ENCODE measurements around the gene MAP2K7.
"Not testable (repeated sequence)": the region's sequence is repeated elsewhere in the genome, so short reads cannot be mapped to it uniquely, and the experiment has no call there.

Gene MAP2K7

GRCh38 chr19:7903244-7904073, at the start of gene MAP2K7:
MAP2K7 (plus strand) TSS chr19:7903877; CDS start chr19:7903945, 68 bp downstream.
- DNase-seq, result peak; percentile 100

DNA sequence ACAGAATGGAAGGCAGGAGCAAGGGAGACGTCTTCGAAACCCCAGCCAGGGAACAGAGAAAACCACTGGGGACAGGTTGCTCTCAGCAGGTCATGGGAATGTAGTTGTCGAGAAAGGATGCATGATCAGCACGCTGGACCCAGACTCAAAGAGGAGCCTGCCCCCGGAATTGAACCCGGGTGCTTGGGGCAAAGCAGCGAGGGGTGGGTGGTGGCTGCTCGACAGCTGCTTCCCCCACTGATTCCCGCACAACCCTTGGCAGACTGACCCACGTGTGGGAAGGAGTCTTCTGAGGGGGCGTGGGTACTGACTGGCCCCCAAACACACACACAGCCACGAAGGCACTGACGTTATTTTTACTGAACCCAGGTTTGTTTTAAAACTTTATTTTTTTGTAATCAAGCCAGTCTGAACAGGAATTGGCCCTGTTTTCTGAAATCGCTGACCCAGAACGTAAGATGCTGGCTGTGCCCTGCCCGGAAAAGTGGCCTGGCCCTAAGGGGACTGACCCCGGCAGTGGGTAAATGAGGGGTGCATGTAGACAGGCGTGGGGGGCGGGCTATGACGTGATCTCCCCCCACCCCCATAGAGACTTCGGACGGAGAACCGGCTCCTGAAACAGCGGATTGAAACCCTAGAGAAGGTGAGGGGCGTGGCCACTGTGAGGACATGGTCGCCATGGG, 48.1 kb upstream of the MAP2K7 start:
- no peak for DNase-seq

DNA sequence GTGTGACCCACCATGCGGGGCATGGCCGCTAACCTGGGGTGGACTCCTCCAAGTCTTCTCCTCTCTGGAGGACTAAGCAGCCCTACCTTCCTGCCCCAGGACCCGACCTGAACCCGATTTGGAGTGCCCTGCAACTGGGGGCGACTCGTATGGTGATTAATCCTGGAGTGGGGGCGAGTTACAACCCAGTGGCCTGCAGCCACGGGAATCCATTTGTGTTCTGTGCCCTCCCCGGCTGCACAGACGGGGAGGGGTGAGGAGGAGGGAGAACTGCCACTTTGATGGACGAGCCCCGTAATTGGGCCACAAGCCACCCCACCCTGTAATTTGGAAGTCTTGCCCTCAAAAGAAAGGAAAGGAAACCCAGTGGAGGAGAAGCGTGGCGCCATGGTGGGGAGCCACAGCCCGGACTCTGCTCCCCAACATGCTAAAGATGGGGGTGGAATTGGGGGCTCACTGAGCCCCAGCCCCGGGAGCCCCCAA, 47.5 kb upstream of the MAP2K7 start:
- DNase-seq, result no peak

DNA sequence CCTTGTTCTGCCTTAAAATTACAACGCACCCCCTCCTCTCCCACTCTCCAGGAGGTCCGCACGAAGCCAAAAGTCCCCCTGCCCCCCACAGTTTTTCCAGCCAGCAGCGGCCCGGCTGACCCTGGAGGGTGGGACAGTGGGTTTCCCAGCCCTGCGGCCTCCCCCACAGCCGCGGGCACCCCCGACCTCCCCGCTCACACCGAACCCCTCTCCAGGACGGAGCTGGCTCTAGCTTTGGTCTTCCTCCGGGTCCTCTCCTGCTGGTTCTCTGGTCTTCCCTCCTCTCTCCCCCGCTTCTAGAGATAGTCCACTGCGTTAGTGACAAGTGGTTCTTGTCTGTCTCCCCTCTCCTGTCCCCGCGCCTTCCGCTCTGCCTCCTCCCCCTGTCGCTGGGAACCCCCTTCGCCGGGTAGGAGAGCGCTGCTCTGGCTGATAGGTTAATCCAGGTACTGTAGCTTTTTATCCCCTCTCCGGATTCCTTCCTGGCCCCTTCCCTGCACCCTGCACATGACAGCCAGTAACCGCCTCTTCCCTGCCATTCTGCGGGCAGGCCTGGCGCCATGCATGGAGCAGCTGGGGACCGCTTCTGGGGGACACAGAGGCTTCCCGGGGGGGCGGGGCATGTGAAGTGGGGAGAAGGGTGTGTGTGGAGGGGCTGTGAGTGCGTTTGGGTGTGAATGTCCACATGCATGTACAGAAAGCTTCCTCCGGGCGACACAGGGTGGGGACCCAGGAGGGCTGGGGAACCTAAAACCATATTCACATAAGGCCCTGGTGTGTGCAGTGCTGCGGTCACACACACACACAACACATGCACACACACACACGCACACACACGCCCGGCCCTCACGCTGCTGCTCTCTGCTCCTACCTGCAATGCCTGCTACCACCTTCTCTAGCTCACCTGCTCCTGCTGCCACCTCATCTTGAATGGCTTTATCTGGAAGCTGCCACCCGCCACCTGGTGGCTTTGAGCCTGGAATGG, 46.7 kb upstream of the MAP2K7 start:
- no peak for DNase-seq

- no peak for DNase-seq
Observed at GRCh38 chr19:7857727-7858108, 46.0 kb upstream of the MAP2K7 start.

- DNase-seq, result no peak
Observed at GRCh38 chr19:7858109-7858770, 45.4 kb upstream of the MAP2K7 start.

DNA sequence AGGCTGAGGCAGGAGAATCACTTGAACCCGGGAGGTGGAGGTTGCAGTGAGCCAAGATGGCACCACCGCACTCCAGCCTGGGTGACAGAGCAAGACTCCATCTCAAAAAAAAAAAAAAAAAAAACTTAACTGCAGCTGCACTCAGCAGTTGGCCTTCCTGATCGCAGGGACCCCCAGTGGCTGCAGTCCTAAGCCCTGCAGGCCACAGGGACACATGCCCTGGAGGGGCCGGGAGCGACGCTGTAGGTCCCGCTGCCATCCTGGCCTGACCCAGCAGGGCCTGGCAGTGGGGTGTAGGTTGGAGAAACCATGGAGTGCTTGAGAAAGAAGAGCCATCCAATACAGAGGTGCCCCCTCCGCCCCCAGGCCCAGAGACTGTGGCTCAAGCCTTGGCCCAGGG, 44.6 kb upstream of the MAP2K7 start:
- DNase-seq, result not testable (repeated sequence)

DNA sequence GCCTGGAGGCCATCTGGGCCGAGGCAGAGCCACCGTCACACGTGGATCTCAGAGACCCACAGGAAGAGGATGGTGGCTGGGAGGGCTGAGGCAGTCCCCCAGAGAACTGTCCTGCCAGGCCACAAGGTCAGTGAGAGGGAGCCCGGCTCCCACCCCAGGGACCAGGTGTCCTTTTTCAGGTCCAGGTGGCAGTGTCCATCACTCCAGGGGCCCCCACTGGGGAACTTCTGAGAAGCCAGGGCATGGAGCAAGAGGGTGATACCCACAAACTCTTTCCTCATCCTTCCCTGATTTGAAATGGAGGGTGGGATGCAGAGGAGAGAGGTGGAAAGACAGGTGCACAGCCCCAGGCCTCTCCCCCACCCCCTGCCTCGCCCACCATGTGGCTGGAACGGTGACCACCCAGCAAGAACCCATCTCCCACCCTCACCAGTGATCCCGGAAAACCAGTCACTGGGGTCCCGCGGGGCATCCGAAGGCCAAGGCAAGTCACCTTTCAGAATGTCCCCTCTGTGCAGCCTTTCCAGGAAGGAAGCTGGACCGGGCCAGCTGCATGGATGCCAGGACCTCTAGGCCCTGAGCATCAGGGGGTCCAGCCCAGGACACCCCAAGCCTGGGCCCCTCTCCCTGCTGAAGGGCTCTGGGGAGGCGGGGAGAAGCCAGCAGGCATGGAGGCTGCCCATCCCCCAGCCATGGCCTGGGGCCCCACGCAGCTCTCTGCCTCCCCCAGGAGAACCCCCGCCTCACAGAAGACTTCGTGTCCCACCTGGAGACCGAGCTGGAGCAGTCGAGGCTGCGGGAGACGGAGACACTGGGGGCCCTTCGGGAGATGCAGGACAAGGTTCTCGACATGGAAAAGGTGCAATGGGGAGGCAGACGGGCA, 43.6 kb upstream of the MAP2K7 start:
- no peak for DNase-seq

DNA sequence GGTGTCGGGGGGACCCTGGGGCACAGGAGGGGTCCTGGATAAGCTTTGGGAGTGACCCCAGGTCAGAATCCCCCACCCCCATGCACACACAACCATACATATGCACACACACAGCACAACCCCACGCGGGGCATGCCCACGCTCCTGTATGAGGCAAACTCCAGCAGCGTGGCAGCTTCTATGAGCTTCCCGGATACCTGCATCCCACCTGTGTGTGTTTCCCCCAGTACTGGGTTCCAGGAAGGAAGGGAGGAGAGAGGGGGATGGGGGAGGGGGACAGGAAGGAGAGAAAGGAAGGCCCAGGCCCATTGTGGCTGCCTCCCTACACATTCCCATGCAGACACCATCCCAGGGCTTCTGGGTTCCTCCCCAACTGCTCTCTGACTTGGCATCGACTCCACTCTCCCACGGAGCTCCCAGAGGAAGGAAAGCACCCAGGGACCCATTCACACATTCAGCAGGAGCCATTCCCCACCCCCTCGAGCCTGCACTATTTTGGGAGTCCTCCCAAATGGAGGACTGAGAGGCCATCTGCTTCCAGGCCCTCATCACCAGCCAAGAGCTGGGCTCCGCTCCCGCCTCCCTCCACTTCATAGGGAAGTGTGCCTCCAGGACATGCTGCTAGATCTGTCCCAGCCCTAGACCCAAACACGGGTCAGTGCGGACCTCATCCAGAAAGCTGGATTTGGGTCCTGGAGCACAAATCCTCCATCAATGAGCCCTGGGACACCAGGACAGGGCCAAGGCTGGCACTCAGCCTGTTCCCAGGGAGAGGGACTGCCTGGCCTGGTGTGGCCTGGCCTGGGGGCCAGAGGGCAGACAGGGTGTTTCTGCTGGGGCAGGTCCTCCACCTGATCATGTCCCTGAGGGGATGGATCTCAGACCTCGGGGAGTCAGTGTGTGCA, 42.7 kb upstream of the MAP2K7 start:
- DNase-seq, result no peak

DNA sequence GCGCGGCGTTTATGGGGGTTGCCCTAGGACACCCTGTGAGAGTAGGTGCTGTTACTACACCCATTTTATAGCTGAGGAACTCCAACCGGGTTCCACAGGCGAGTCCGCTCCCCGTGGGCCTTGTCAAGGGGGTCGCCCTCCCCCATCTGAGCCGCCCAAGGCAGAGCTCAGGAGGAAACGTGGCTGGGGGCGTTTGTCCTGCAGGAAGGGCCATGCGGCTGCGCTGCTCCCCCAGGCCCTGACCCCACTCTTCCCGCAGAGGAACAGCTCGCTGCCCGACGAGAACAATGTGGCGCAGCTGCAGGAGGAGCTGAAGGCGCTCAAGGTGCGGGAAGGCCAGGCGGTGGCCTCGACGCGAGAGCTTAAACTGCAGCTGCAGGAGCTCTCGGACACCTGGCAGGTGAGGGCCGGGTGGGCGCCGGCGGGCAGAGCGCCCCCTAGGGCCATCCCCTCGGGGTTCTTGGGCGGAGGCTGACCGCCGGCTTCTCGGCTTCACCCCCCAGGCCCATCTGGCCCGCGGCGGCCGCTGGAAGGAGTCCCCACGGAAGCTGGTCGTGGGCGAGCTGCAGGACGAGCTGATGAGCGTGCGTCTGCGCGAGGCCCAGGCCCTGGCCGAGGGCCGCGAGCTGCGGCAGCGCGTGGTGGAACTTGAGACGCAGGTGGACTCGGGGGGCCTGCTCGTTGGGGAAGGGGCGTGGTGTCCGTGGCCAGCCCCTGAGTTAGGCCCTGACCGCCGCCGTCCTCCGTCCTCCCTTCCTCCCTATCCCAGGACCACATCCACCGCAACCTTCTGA, 41.9 kb upstream of the MAP2K7 start:
- no peak for DNase-seq

DNA sequence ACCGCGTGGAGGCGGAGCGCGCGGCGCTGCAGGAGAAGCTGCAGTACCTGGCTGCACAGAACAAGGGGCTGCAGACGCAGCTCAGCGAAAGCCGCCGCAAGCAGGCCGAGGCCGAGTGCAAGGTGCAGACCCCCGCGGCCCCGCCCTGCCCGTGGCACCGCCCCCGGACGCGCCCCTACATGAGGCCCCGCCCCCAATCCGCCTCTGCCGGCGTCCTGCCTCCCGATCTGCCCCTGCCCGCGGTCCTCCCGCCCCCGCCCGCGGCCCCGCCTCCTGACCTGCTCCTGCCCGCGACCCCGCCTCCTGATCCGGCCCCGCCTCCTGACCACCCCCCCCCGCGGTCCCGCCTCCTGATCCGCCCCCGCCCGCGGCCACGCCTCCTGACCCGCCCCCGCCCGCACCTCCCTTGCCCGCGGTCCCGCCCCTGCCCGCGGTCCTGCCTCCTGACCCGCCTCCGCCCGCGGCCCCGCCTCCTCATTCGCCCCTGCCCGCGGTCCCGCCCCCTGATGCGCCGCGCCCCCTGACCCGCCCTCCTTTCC, 41.2 kb upstream of the MAP2K7 start:
- DNase-seq, result peak; percentile 48 to 74 (median 54)

DNA sequence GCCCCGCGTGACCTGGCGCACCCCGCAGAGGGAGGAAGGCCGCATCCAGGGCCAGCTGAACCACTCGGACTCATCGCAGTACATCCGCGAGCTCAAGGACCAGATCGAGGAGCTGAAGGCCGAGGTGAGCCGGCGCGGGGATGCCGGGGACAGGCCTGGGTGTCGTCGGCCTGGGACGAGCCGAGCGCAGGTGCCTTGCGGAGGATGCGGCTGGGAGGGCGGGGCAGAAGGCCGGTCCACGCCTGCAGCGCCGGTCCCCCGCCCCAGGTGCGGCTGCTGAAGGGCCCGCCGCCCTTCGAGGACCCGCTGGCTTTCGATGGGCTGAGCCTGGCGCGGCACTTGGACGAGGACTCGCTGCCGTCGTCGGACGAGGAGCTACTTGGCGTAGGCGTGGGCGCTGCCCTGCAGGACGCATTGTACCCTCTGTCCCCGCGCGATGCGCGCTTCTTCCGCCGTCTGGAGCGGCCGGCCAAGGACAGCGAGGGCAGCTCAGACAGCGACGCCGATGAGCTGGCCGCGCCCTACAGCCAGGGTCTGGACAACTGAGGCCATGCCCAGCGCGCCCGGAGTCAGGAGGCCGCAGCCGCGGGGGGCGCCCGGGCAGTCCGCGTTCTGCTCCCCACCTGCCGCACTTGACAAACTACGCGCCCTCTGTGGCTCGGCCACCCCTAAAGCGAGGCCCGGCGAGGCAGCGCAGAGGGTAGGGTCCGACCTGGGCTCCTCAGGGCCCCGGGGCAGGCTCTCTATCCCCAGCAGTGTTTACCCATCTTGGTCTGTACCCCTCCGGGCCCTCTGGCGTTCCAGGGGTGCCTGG, 40.3 kb upstream of the MAP2K7 start:
- DNase-seq, result no peak

GRCh38 chr19:7863971-7864689, 39.5 kb upstream of the MAP2K7 start:
- no peak for DNase-seq

DNA sequence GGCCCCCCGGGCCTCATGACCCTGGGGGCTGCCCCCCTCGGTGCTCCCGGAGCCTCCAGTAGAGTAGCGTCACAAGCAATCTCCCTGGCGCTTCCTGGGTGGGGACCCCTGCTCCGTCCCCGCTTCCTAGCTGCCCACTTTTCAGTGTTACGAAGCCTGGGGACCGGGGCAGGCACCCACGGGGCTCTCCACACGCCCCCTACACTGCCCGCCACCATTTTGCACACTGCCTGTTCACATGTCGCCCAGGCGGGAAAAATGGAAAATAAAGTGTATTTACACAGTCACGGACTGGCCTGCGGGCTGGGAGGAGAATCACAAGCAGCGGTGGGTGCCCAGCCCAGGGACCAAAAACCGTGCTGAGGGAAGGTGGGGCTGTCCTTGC, 39.0 kb upstream of the MAP2K7 start:
- DNase-seq, result no peak

GRCh38 chr19:7865262-7865911, 38.3 kb upstream of the MAP2K7 start:
- no peak for DNase-seq

DNA sequence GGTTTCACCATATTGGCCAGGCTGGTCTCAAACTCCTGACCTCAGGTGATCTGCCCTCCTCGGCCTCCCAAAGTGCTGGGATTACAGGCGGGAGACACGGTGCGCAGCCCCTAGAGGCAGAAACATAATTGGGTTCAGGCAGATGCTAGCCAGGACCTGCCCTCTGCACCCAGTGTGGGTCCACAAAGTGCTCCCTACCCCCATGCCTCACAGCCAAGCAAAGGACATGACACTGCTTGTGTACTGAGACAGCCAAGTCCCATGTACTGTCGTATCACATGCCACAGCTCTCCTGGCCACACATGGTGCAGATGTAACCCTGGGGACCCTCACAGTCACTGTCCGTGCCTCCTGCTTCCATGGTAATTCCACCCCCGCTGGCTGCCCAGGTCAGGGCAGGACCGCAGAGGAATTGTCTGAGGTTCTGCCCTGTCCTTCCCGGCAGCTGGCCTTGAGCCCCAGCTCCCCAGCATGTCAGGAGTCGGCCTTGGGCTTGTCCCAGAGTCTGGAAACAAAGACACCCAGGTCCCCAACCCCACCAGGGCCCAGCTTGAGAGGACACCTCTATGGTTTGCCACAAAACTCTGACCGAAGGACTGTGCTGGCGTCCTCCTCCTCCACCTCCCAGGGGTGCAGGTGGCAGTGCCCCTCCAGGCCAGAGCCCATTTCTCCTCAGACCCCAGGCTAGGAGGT, 37.1 kb upstream of the MAP2K7 start:
- DNase-seq, result no peak
